ENCODE results near the gene CYP2A7.
"Not testable (repeated sequence)": the region's sequence is repeated elsewhere in the genome, so short reads cannot be mapped to it uniquely, and the experiment has no call there.

CYP2A7 gene

GRCh38 chr19:40842012-40842411 lies 40.0 kb downstream of the CYP2A7 start:
- DNase-seq (ENCODE audit: low read depth in 3 of 3), result not testable (repeated sequence)

GRCh38 chr19:40838477-40838876 lies 43.6 kb downstream of the CYP2A7 start:
- DNase-seq (ENCODE audit: low read depth in 3 of 3), result not testable (repeated sequence)

GRCh38 chr19:40836754-40837429 lies 45.1 kb downstream of the CYP2A7 start:
- no peak for DNase-seq (ENCODE audit: low read depth in 3 of 3)

- DNase-seq (ENCODE audit: low read depth in 3 of 3), result not testable (repeated sequence)
These were observed 48.1 kb downstream of the CYP2A7 start for GRCh38 chr19:40833728-40834533.

GRCh38 chr19:40832431-40832790 lies 49.6 kb downstream of the CYP2A7 start:
- DNase-seq (ENCODE audit: low read depth in 3 of 3), result not testable (repeated sequence)

- DNase-seq (ENCODE audit: low read depth in 3 of 3), result no peak
These were observed 50.3 kb downstream of the CYP2A7 start for GRCh38 chr19:40831502-40832430.

- DNase-seq (ENCODE audit: low read depth in 3 of 3), result not testable (repeated sequence)
These were observed 51.3 kb downstream of the CYP2A7 start for GRCh38 chr19:40830741-40831140.

GRCh38 chr19:40829205-40829604 lies 52.8 kb downstream of the CYP2A7 start:
- no peak for DNase-seq (ENCODE audit: low read depth in 3 of 3)

GRCh38 chr19:40827386-40828247 lies 54.4 kb downstream of the CYP2A7 start:
- no peak for DNase-seq (ENCODE audit: low read depth in 3 of 3)

GRCh38 chr19:40826699-40827385 lies 55.2 kb downstream of the CYP2A7 start:
- DNase-seq (ENCODE audit: low read depth in 3 of 3), result not testable (repeated sequence)

- DNase-seq (ENCODE audit: low read depth in 3 of 3), result not testable (repeated sequence)
These were observed 55.7 kb downstream of the CYP2A7 start for GRCh38 chr19:40826312-40826698.

GRCh38 chr19:40825460-40826095 lies 56.5 kb downstream of the CYP2A7 start:
- DNase-seq (ENCODE audit: low read depth in 3 of 3), result not testable (repeated sequence)
